Liver (tissue), 9 donors: ENCODE results near the gene ZFP64. TPM values are rescaled to one million over a fixed set of nuclear protein-coding genes. Genes with fewer than 3 reads are reported as not detected.

Source experiments
- DNase-seq: peaks from one replicate; pipeline ENCODE4 v3.0.0-alpha.2; 2017; ENCODE audit warnings: low spot score
- H3K27ac ChIP-seq, 2 donors: one replicate each; pipeline ENCODE4 v1.7.0; 2013; ENCODE audit warnings: inconsistent platforms in 2 of 2, low read length in 2 of 2, control low read depth in 1 of 2, low read depth in 1 of 2, mild to moderate bottlenecking in 1 of 2
- H3K27me3 ChIP-seq, 4 donors: one replicate each; pipeline versions ENCODE4 v1.6.1 to v1.7.0; 2013; ENCODE audit warnings: low read length in 3 of 4, inconsistent platforms in 1 of 4, mild to moderate bottlenecking in 1 of 4, moderate library complexity in 1 of 4; ENCODE audit not compliant: control insufficient read depth in 4 of 4, insufficient read depth in 4 of 4
- H3K36me3 ChIP-seq, 4 donors: one replicate each; pipeline versions ENCODE4 v1.6.1 to v1.7.0; 2013; ENCODE audit warnings: low read length in 3 of 4, mild to moderate bottlenecking in 3 of 4, low read depth in 1 of 4, moderate library complexity in 1 of 4; ENCODE audit not compliant: control insufficient read depth in 4 of 4, insufficient read depth in 3 of 4
- H3K4me1 ChIP-seq, 4 donors: one replicate each; pipeline versions ENCODE4 v1.6.1 to v1.7.0; 2013; ENCODE audit warnings: low read length in 3 of 4, mild to moderate bottlenecking in 3 of 4, moderate library complexity in 1 of 4; ENCODE audit not compliant: control insufficient read depth in 4 of 4, insufficient read depth in 4 of 4
- H3K4me3 ChIP-seq, 3 donors: one replicate each; pipeline versions ENCODE4 v1.6.1 to v1.7.0; 2013; ENCODE audit warnings: low read length in 3 of 3, control low read depth in 1 of 3, low read depth in 1 of 3, mild to moderate bottlenecking in 1 of 3
- H3K9ac ChIP-seq, 2 donors: one replicate each; pipeline ENCODE4 v1.7.0; 2013; ENCODE audit warnings: low read length in 2 of 2, mild to moderate bottlenecking in 2 of 2, moderate library complexity in 2 of 2, control low read depth in 1 of 2, low read depth in 1 of 2
- H3K9me3 ChIP-seq, 4 donors: one replicate each; pipeline versions ENCODE4 v1.6.1 to v1.7.0; 2013; ENCODE audit warnings: low read length in 3 of 4; ENCODE audit not compliant: control insufficient read depth in 4 of 4
- EGR1 ChIP-seq, 2 donors: IDR thresholded peaks; 2 replicates each; pipeline ENCODE4 v1.6.1; 2016 to 2018; ENCODE audit warnings: antibody characterized with exemption in 2 of 2, low read depth in 2 of 2
- FOXA2 ChIP-seq: IDR thresholded peaks from 2 replicates; pipeline ENCODE4 v1.6.1; 2016; ENCODE audit warnings: antibody characterized with exemption
- GABPA ChIP-seq, 2 donors: IDR thresholded peaks in 1 of 2; conservative IDR thresholded peaks in 1 of 2; 2 replicates each; pipeline ENCODE4 v1.6.1; 2016; ENCODE audit warnings: antibody characterized with exemption in 2 of 2, mild to moderate bottlenecking in 1 of 2, moderate library complexity in 1 of 2
- HNF4A ChIP-seq, 2 donors: conservative IDR thresholded peaks; 2 replicates each; pipeline ENCODE4 v1.6.1; 2016; ENCODE audit warnings: antibody characterized with exemption in 2 of 2, mild to moderate bottlenecking in 2 of 2
- HNF4G ChIP-seq: IDR thresholded peaks from 2 replicates; pipeline ENCODE4 v1.6.1; 2016; ENCODE audit warnings: antibody characterized with exemption
- JUND ChIP-seq, 2 donors: IDR thresholded peaks; 2 replicates each; pipeline ENCODE4 v1.6.1; 2016; ENCODE audit warnings: antibody characterized with exemption in 2 of 2
- NR2F2 ChIP-seq: IDR thresholded peaks from 2 replicates; pipeline ENCODE4 v1.6.1; 2016; ENCODE audit warnings: antibody characterized with exemption
- RAD21 ChIP-seq, 2 donors: IDR thresholded peaks; 2 replicates each; pipeline ENCODE4 v1.6.1; 2016; ENCODE audit warnings: antibody characterized with exemption in 2 of 2, mild to moderate bottlenecking in 2 of 2
- RXRA ChIP-seq, 2 donors: IDR thresholded peaks; 2 replicates each; pipeline ENCODE4 v1.6.1; 2017 to 2018; ENCODE audit warnings: antibody characterized with exemption in 2 of 2, mild to moderate bottlenecking in 1 of 2
- TAF1 ChIP-seq: conservative IDR thresholded peaks from 2 replicates; pipeline ENCODE4 v1.6.1; 2016; ENCODE audit warnings: antibody characterized with exemption, mild to moderate bottlenecking
- YY1 ChIP-seq: IDR thresholded peaks from 2 replicates; pipeline ENCODE4 v1.6.1; 2016; ENCODE audit warnings: antibody characterized with exemption, mild to moderate bottlenecking
- WGBS: extraction: QIAGEN DNeasy Blood & Tissue Kit; methylation state at CpG from one replicate; pipeline ENCODE4 v1.1.7; 2013; 5-methylcytosine and 5-hydroxymethylcytosine counted together
- polyA plus RNA-seq, 2 donors: library from polyadenylated mRNA; stranded (reverse) in 1 of 2; unstranded in 1 of 2; fragments of 200-250 nt in 1 of 2; fragments of >200 nt in 1 of 2; fragmentation: Nextera tagmentation in 1 of 2; extraction: Ambion mirVana in 1 of 2; gene quantifications; one replicate each; pipeline versions ENCODE4 v1.2.1 to v1.2.3, GENCODE V29; 2013 to 2015
- total RNA-seq, 2 donors: library from RNA; depleted of rRNA; stranded (reverse); fragments of >200 nt; gene quantifications; one replicate each; pipeline ENCODE4 v1.2.3, GENCODE V29; 2014
- TF ChIP-seq, protein P1 (sequence below): fragments of 150-350 bp; IDR thresholded peaks from 2 replicates; pipeline ENCODE4 v1.5.1; 2017; ENCODE audit warnings: improper control_type of control experiment, low read depth, low read length; ENCODE audit not compliant: missing input control
- TF ChIP-seq, protein P2 (sequence below): IDR thresholded peaks from 2 replicates; pipeline ENCODE4 v1.6.1; 2016; ENCODE audit warnings: antibody characterized with exemption, mild to moderate bottlenecking
- TF ChIP-seq, protein P3 (sequence below): IDR thresholded peaks from 2 replicates; pipeline ENCODE4 v1.6.1; 2016; ENCODE audit warnings: antibody characterized with exemption
- TF ChIP-seq, protein P4 (sequence below): IDR thresholded peaks from 2 replicates; pipeline ENCODE4 v1.6.1; 2016; ENCODE audit warnings: antibody characterized with exemption
- TF ChIP-seq, protein P5 (sequence below): IDR thresholded peaks from 2 replicates; pipeline ENCODE4 v1.6.1; 2016; ENCODE audit warnings: antibody characterized with exemption
- donor health status: healthy.
- donor health status: healthy.
- donor health status: healthy.
- donor health status: healthy.
- donor health status: healthy.

ZFP64 gene
- total and polyA plus RNA-seq, 4 donors, result 3.2 to 6.3 (median 4.9) TPM

DNA sequence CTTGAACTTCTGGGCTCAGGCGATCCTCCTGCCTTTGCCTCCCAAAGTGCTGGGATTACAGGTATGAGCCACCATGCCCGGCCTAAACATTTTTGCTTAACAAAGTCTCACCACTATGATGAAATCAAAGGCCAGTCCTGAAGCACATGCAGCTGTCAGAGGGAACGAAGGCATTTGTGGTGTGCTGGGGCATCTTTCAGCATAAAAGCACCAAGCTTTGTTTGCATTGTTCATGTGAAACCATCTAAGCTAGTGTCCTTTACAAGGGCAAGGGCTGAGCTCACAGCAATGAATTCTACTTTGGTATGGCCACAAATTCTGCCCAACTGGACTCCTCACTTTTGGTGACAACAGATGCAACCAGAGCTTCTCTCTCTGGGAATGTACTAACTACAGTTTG lies 66.8 kb downstream of the ZFP64 start (continued):
- TF ChIP-seq, protein P1, sequence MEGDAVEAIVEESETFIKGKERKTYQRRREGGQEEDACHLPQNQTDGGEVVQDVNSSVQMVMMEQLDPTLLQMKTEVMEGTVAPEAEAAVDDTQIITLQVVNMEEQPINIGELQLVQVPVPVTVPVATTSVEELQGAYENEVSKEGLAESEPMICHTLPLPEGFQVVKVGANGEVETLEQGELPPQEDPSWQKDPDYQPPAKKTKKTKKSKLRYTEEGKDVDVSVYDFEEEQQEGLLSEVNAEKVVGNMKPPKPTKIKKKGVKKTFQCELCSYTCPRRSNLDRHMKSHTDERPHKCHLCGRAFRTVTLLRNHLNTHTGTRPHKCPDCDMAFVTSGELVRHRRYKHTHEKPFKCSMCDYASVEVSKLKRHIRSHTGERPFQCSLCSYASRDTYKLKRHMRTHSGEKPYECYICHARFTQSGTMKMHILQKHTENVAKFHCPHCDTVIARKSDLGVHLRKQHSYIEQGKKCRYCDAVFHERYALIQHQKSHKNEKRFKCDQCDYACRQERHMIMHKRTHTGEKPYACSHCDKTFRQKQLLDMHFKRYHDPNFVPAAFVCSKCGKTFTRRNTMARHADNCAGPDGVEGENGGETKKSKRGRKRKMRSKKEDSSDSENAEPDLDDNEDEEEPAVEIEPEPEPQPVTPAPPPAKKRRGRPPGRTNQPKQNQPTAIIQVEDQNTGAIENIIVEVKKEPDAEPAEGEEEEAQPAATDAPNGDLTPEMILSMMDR, result no peak
- no peak for TF ChIP-seq HNF4G

DNA sequence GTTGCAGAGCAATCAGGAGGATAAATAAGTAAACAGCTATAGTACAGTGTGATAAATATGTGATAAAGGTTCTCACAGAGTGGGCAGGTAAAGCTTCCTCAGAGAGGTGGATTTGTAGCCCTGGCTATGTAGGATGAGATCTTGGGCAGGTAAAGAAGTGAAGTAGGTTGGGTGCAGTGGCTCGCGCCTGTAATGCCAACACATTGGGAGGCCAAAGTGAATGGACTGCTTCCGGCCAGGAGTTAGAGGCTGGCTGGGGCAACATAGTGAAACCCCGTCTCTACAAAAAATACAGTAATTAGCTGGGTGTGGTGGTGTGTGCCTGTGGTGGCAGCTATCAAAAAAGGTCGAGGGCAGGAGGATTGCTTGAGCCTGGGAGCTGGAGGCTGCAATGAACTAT lies 72.9 kb downstream of the ZFP64 start:
- Histone ChIP-seq H3K9ac (no peak overlapping the region), H3K27me3 (no peaks in the 10 kb centered on the region), H3K4me3 (no peak overlapping the region), H3K36me3 (peaks cover 0 to 3% (median under 1%) of the 10 kb centered on the region in 4 donors), H3K27ac (no peak overlapping the region), H3K9me3 (no peaks in the 10 kb centered on the region), H3K4me1 (no peaks in the 10 kb centered on the region)
- TF ChIP-seq GABPA (IDR thresholded peaks at IDR 0.05 in 1 of 2, conservative IDR thresholded peaks at IDR 0.05 in 1 of 2) (no peak), RXRA (IDR thresholded peaks at IDR 0.05) (no peak), HNF4G (no peak), YY1 (no peak), HNF4A (conservative IDR thresholded peaks at IDR 0.05) (no peak), RAD21 (IDR thresholded peaks at IDR 0.05) (no peak), JUND (IDR thresholded peaks at IDR 0.05) (no peak), FOXA2 (no peak), EGR1 (IDR thresholded peaks at IDR 0.05; ENCODE audit: low read depth in 2 of 2) (no peak), NR2F2 (no peak), TAF1 (no peak)
- TF ChIP-seq, protein P2, sequence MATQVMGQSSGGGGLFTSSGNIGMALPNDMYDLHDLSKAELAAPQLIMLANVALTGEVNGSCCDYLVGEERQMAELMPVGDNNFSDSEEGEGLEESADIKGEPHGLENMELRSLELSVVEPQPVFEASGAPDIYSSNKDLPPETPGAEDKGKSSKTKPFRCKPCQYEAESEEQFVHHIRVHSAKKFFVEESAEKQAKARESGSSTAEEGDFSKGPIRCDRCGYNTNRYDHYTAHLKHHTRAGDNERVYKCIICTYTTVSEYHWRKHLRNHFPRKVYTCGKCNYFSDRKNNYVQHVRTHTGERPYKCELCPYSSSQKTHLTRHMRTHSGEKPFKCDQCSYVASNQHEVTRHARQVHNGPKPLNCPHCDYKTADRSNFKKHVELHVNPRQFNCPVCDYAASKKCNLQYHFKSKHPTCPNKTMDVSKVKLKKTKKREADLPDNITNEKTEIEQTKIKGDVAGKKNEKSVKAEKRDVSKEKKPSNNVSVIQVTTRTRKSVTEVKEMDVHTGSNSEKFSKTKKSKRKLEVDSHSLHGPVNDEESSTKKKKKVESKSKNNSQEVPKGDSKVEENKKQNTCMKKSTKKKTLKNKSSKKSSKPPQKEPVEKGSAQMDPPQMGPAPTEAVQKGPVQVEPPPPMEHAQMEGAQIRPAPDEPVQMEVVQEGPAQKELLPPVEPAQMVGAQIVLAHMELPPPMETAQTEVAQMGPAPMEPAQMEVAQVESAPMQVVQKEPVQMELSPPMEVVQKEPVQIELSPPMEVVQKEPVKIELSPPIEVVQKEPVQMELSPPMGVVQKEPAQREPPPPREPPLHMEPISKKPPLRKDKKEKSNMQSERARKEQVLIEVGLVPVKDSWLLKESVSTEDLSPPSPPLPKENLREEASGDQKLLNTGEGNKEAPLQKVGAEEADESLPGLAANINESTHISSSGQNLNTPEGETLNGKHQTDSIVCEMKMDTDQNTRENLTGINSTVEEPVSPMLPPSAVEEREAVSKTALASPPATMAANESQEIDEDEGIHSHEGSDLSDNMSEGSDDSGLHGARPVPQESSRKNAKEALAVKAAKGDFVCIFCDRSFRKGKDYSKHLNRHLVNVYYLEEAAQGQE, result no peak
- TF ChIP-seq, protein P3, sequence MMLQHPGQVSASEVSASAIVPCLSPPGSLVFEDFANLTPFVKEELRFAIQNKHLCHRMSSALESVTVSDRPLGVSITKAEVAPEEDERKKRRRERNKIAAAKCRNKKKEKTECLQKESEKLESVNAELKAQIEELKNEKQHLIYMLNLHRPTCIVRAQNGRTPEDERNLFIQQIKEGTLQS, result no peak
- TF ChIP-seq, protein P4, sequence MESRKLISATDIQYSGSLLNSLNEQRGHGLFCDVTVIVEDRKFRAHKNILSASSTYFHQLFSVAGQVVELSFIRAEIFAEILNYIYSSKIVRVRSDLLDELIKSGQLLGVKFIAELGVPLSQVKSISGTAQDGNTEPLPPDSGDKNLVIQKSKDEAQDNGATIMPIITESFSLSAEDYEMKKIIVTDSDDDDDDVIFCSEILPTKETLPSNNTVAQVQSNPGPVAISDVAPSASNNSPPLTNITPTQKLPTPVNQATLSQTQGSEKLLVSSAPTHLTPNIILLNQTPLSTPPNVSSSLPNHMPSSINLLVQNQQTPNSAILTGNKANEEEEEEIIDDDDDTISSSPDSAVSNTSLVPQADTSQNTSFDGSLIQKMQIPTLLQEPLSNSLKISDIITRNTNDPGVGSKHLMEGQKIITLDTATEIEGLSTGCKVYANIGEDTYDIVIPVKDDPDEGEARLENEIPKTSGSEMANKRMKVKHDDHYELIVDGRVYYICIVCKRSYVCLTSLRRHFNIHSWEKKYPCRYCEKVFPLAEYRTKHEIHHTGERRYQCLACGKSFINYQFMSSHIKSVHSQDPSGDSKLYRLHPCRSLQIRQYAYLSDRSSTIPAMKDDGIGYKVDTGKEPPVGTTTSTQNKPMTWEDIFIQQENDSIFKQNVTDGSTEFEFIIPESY, result no peak
- TF ChIP-seq, protein P5, sequence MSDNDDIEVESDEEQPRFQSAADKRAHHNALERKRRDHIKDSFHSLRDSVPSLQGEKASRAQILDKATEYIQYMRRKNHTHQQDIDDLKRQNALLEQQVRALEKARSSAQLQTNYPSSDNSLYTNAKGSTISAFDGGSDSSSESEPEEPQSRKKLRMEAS, result no peak
- DNase-seq, result no peak
- WGBS, result 96% methylated on average over 5 of the region's 5 CpGs
